SU-DHL-6 (cell line): ENCODE data around the gene MAST4.

ENCODE experiments used
- H2AFZ ChIP-seq: fragments of 200-600 bp; sonication (generic); 2 replicates; pipeline ENCODE4 v1.6.1; 2014; ENCODE audit warnings: low read depth, mild to moderate bottlenecking, moderate library complexity, mixed read lengths, antibody characterized with exemption, low read length; ENCODE audit not compliant: severe bottlenecking
- H3F3A ChIP-seq: fragments of 200-600 bp; shearing (Covaris generic); 2 replicates; pipeline ENCODE4 v1.6.0; 2016; ENCODE audit warnings: antibody characterized with exemption, mild to moderate bottlenecking; ENCODE audit not compliant: insufficient read depth
- H3K27ac ChIP-seq: fragments of 200-600 bp; sonication (generic); 2 replicates; pipeline ENCODE4 v1.5.1; 2016; ENCODE audit warnings: low read depth, mild to moderate bottlenecking, low read length, moderate library complexity, mixed read lengths
- H3K27me3 ChIP-seq: fragments of 200-600 bp; sonication (generic), shearing (Covaris generic); 2 replicates; pipeline ENCODE4 v1.6.0; 2014; ENCODE audit warnings: mild to moderate bottlenecking, low read length
- H3K36me3 ChIP-seq: fragments of 200-600 bp; sonication (generic); 2 replicates; pipeline ENCODE4 v1.6.1; 2014; ENCODE audit warnings: mild to moderate bottlenecking, low read length, mixed read lengths
- H3K4me2 ChIP-seq: fragments of 300-600, 200-600 bp; shearing (Covaris generic), sonication (generic); 2 replicates; pipeline ENCODE4 v1.6.0; 2014; ENCODE audit warnings: low read length, low read depth, mild to moderate bottlenecking; ENCODE audit not compliant: poor library complexity, severe bottlenecking
- H3K4me3 ChIP-seq: fragments of 200-600 bp; sonication (generic); 2 replicates; pipeline ENCODE4 v1.5.1; 2014; ENCODE audit warnings: antibody characterized with exemption, low read length, mild to moderate bottlenecking, mixed read lengths; ENCODE audit not compliant: insufficient read depth, poor library complexity, severe bottlenecking
- H3K79me2 ChIP-seq: fragments of 200-600 bp; sonication (generic); 2 replicates; pipeline ENCODE4 v1.6.1; 2014; ENCODE audit warnings: mild to moderate bottlenecking, low read length, moderate library complexity; ENCODE audit not compliant: insufficient read depth
- H3K9ac ChIP-seq: fragments of 200-600 bp; sonication (generic); 2 replicates; pipeline ENCODE4 v1.7.0; 2014; ENCODE audit warnings: mild to moderate bottlenecking, low read length
- H3K9me2 ChIP-seq: fragments of 200-600 bp; sonication (generic); replicated peaks from 2 replicates; pipeline ENCODE4 v1.6.1; 2014; ENCODE audit warnings: low read length; ENCODE audit not compliant: insufficient read depth
- H3K9me3 ChIP-seq: fragments of 200-600 bp; sonication (generic); 2 replicates; pipeline ENCODE4 v1.6.1; 2014; ENCODE audit warnings: low read length, mixed read lengths; ENCODE audit not compliant: insufficient read depth
- H4K20me1 ChIP-seq: fragments of 200-600 bp; sonication (generic); 2 replicates; pipeline ENCODE4 v1.6.1; 2014; ENCODE audit warnings: low read depth, mild to moderate bottlenecking, antibody characterized with exemption, low read length, moderate library complexity, mixed read lengths
- CTCF ChIP-seq: fragments of 200-600 bp; sonication (generic); IDR thresholded peaks from one replicate; pipeline ENCODE4 v1.5.1; 2017; ENCODE audit warnings: antibody characterized with exemption, mild to moderate bottlenecking, low read length, moderate library complexity; ENCODE audit not compliant: insufficient read depth, poor library complexity, severe bottlenecking
- EZH2phosphoT487 ChIP-seq: fragments of 200-600 bp; sonication (generic), shearing (Covaris generic); conservative IDR thresholded peaks from 2 replicates; pipeline ENCODE4 v1.6.1; 2018; ENCODE audit warnings: mild to moderate bottlenecking, antibody characterized with exemption, low read length, moderate library complexity, mixed read lengths

MAST4 gene

GRCh38 chr5:67085616-67086015 is 489.4 kb downstream of the MAST4 start:
- H3F3A ChIP-seq: no peaks in the 10 kb centered on the region
- TF ChIP-seq EZH2phosphoT487: no peak
- TF ChIP-seq CTCF: no peak
- no peaks in the 10 kb centered on the region for H3K9me3 ChIP-seq
- H2AFZ ChIP-seq: no peak overlapping the region
- no peak overlapping the region for H3K4me3 ChIP-seq
- H3K27ac ChIP-seq: no peak overlapping the region
- no peak overlapping the region for H3K9ac ChIP-seq
- no peak overlapping the region for H3K4me2 ChIP-seq
- H3K9me2 ChIP-seq: no peaks in the 10 kb centered on the region
- no peaks in the 10 kb centered on the region for H3K79me2 ChIP-seq
- no peaks in the 10 kb centered on the region for H4K20me1 ChIP-seq
- no peaks in the 10 kb centered on the region for H3K36me3 ChIP-seq
- H3K27me3 ChIP-seq: no peaks in the 10 kb centered on the region

- no peak for TF ChIP-seq CTCF
- TF ChIP-seq EZH2phosphoT487: no peak
- no peak overlapping the region for H3K4me2 ChIP-seq
- H3K4me3 ChIP-seq: no peak overlapping the region
- H4K20me1 ChIP-seq: no peaks in the 10 kb centered on the region
- H3K27me3 ChIP-seq: no peaks in the 10 kb centered on the region
- H3K79me2 ChIP-seq: no peaks in the 10 kb centered on the region
- no peak overlapping the region for H3K27ac ChIP-seq
- H3K9me2 ChIP-seq: no peaks in the 10 kb centered on the region
- H3K36me3 ChIP-seq: no peaks in the 10 kb centered on the region
- no peak overlapping the region for H3K9ac ChIP-seq
- no peaks in the 10 kb centered on the region for H3K9me3 ChIP-seq
- H2AFZ ChIP-seq: no peak overlapping the region
- no peaks in the 10 kb centered on the region for H3F3A ChIP-seq
These were observed 493.1 kb downstream of the MAST4 start for GRCh38 chr5:67089200-67089725.

- Histone ChIP-seq H3K9me3 (no peaks in the 10 kb centered on the region), H3K27me3 (no peaks in the 10 kb centered on the region), H3K4me2 (no peak overlapping the region), H3K36me3 (no peaks in the 10 kb centered on the region), H3K79me2 (no peaks in the 10 kb centered on the region), H3K27ac (no peak overlapping the region), H3K9me2 (no peaks in the 10 kb centered on the region), H3F3A (no peaks in the 10 kb centered on the region), H3K4me3 (no peak overlapping the region), H2AFZ (no peak overlapping the region), H4K20me1 (no peaks in the 10 kb centered on the region), H3K9ac (no peak overlapping the region)
- no peak for TF ChIP-seq EZH2phosphoT487
These were observed 493.8 kb downstream of the MAST4 start for GRCh38 chr5:67090040-67090439.

GRCh38 chr5:67090593-67090992 is 494.4 kb downstream of the MAST4 start:
- Histone ChIP-seq H3K79me2 (no peaks in the 10 kb centered on the region), H3K36me3 (no peaks in the 10 kb centered on the region), H3K9me3 (no peaks in the 10 kb centered on the region), H2AFZ (no peak overlapping the region), H3K4me2 (no peak overlapping the region), H3K27ac (no peak overlapping the region), H3K9me2 (no peaks in the 10 kb centered on the region), H3K4me3 (no peak overlapping the region), H3F3A (no peaks in the 10 kb centered on the region), H3K9ac (no peak overlapping the region), H4K20me1 (no peaks in the 10 kb centered on the region), H3K27me3 (no peaks in the 10 kb centered on the region)
- TF ChIP-seq EZH2phosphoT487 (no peak), CTCF (no peak)
